Measurements from ENCODE around the gene SEPSECS. TPM values are rescaled to one million over a fixed set of nuclear protein-coding genes. Genes with fewer than 3 reads are reported as not detected.

Gene SEPSECS
- total and polyA plus RNA-seq, 9 of the 15 experiments (the other 6 are each of a cell fraction or from before 2014, with no cell fraction given) = 3.9 to 17.2 (median 7.9) TPM

GRCh38 chr4:25088093-25088952, 71.9 kb downstream of the SEPSECS start (continued):
- TF ChIP-seq, protein P1, sequence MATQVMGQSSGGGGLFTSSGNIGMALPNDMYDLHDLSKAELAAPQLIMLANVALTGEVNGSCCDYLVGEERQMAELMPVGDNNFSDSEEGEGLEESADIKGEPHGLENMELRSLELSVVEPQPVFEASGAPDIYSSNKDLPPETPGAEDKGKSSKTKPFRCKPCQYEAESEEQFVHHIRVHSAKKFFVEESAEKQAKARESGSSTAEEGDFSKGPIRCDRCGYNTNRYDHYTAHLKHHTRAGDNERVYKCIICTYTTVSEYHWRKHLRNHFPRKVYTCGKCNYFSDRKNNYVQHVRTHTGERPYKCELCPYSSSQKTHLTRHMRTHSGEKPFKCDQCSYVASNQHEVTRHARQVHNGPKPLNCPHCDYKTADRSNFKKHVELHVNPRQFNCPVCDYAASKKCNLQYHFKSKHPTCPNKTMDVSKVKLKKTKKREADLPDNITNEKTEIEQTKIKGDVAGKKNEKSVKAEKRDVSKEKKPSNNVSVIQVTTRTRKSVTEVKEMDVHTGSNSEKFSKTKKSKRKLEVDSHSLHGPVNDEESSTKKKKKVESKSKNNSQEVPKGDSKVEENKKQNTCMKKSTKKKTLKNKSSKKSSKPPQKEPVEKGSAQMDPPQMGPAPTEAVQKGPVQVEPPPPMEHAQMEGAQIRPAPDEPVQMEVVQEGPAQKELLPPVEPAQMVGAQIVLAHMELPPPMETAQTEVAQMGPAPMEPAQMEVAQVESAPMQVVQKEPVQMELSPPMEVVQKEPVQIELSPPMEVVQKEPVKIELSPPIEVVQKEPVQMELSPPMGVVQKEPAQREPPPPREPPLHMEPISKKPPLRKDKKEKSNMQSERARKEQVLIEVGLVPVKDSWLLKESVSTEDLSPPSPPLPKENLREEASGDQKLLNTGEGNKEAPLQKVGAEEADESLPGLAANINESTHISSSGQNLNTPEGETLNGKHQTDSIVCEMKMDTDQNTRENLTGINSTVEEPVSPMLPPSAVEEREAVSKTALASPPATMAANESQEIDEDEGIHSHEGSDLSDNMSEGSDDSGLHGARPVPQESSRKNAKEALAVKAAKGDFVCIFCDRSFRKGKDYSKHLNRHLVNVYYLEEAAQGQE (IDR thresholded peaks at IDR 0.05; ENCODE audit: borderline replicate concordance) = no peak
- TF ChIP-seq, protein P1 (CRISPR knock-in tag; IDR thresholded peaks at IDR 0.05; ENCODE audit: low read depth) = no peak
- TF ChIP-seq FOXA3 (CRISPR knock-in tag; conservative IDR thresholded peaks at IDR 0.05 in 1 of 2, IDR thresholded peaks at IDR 0.05 in 1 of 2) (no peak), ZBTB2 (IDR thresholded peaks at IDR 0.05) (no peak), ZNF561 (CRISPR knock-in tag; conservative IDR thresholded peaks at IDR 0.05) (no peak), ZKSCAN8 (CRISPR knock-in tag; IDR thresholded peaks at IDR 0.05) (no peak), TAF9B (IDR thresholded peaks at IDR 0.05; ENCODE audit: partially characterized antibody) (no peak), ESRRA (IDR thresholded peaks at IDR 0.05; ENCODE audit: borderline replicate concordance, low read depth) (no peak), CXXC5 (CRISPR knock-in tag; IDR thresholded peaks at IDR 0.05) (peak; percentile 77), MAZ (CRISPR knock-in tag; conservative IDR thresholded peaks at IDR 0.05 in 1 of 2, IDR thresholded peaks at IDR 0.05 in 1 of 2) (peak in 1 of 2 experiments; percentile 62; a peak in 2 of 4 replicates), ZNF239 (CRISPR knock-in tag; IDR thresholded peaks at IDR 0.05) (no peak), L3MBTL2 (IDR thresholded peaks at IDR 0.05) (no peak), HDAC3 (IDR thresholded peaks at IDR 0.05; ENCODE audit: borderline replicate concordance, partially characterized antibody) (peak; percentile 91), RB1 (IDR thresholded peaks at IDR 0.05; ENCODE audit: low read depth) (no peak), PURB (CRISPR knock-in tag; IDR thresholded peaks at IDR 0.05; ENCODE audit: low read depth) (no peak), PYGO2 (tag; IDR thresholded peaks at IDR 0.05) (no peak), DEAF1 (CRISPR knock-in tag; IDR thresholded peaks at IDR 0.05) (no peak)
